DOHH2 (cell line): ENCODE measurements around the gene NRCAM.

Source experiments
- H3F3A ChIP-seq: fragments of 200-600 bp; sonication (generic), shearing (Covaris generic); 2 replicates; pipeline ENCODE4 v1.6.0; 2016; ENCODE audit warnings: antibody characterized with exemption, mild to moderate bottlenecking; ENCODE audit not compliant: control insufficient read depth, insufficient read depth
- H3K27ac ChIP-seq: fragments of 200-600 bp; sonication (generic); 2 replicates; pipeline ENCODE4 v1.5.1; 2014; ENCODE audit warnings: low read depth, mild to moderate bottlenecking, low read length, moderate library complexity
- H3K27me3 ChIP-seq: fragments of 200-600 bp; sonication (generic); 2 replicates; pipeline ENCODE4 v1.6.1; 2014; ENCODE audit warnings: mild to moderate bottlenecking, low read length, mixed read lengths; ENCODE audit not compliant: control insufficient read depth
- H3K36me3 ChIP-seq: fragments of 200-600 bp; sonication (generic); 2 replicates; pipeline ENCODE4 v1.6.1; 2014; ENCODE audit warnings: mild to moderate bottlenecking, low read length, moderate library complexity, mixed read lengths; ENCODE audit not compliant: control insufficient read depth
- H3K4me1 ChIP-seq: fragments of 200-600 bp; sonication (generic); 2 replicates; pipeline ENCODE4 v1.6.1; 2014; ENCODE audit warnings: mild to moderate bottlenecking, low read length, mixed read lengths; ENCODE audit not compliant: control insufficient read depth
- H3K4me2 ChIP-seq: fragments of 200-600 bp; sonication (generic); 2 replicates; pipeline ENCODE4 v1.6.0; 2014; ENCODE audit warnings: mild to moderate bottlenecking, low read length, moderate library complexity
- H3K4me3 ChIP-seq: fragments of 200-600 bp; sonication (generic); 2 replicates; pipeline ENCODE4 v1.5.1; 2014; ENCODE audit warnings: mild to moderate bottlenecking, low read length, mixed read lengths
- H3K79me2 ChIP-seq: fragments of 200-600 bp; sonication (generic); 2 replicates; pipeline ENCODE4 v1.6.1; 2014; ENCODE audit warnings: mild to moderate bottlenecking, low read length, mixed read lengths; ENCODE audit not compliant: control insufficient read depth
- H3K9me2 ChIP-seq: fragments of 200-600 bp; sonication (generic); replicated peaks from 2 replicates; pipeline ENCODE4 v1.6.1; 2014; ENCODE audit warnings: mild to moderate bottlenecking, low read length, mixed read lengths; ENCODE audit not compliant: control insufficient read depth
- H3K9me3 ChIP-seq: fragments of 200-600 bp; sonication (generic); 2 replicates; pipeline ENCODE4 v1.6.1; 2014; ENCODE audit warnings: antibody characterized with exemption, low read length, mixed read lengths; ENCODE audit not compliant: control insufficient read depth, insufficient read depth
- H4K20me1 ChIP-seq: fragments of 200-600 bp; sonication (generic); 2 replicates; pipeline ENCODE4 v1.6.0; 2014; ENCODE audit warnings: low read depth, mild to moderate bottlenecking, antibody characterized with exemption, low read length, moderate library complexity; ENCODE audit not compliant: control insufficient read depth, insufficient read depth
- EZH2phosphoT487 ChIP-seq: fragments of 200-600 bp; sonication (generic); IDR thresholded peaks from 2 replicates; pipeline ENCODE4 v1.6.1; 2017; ENCODE audit warnings: borderline replicate concordance, mild to moderate bottlenecking, antibody characterized with exemption, low read length, moderate library complexity, mixed read lengths
- TF ChIP-seq, protein P1 (sequence below): fragments of 200-600 bp; sonication (generic); IDR thresholded peaks from one replicate; pipeline ENCODE4 v1.5.1; 2014; ENCODE audit warnings: antibody characterized with exemption, mild to moderate bottlenecking, low read depth, low read length; ENCODE audit not compliant: poor library complexity, severe bottlenecking

NRCAM gene

DNA sequence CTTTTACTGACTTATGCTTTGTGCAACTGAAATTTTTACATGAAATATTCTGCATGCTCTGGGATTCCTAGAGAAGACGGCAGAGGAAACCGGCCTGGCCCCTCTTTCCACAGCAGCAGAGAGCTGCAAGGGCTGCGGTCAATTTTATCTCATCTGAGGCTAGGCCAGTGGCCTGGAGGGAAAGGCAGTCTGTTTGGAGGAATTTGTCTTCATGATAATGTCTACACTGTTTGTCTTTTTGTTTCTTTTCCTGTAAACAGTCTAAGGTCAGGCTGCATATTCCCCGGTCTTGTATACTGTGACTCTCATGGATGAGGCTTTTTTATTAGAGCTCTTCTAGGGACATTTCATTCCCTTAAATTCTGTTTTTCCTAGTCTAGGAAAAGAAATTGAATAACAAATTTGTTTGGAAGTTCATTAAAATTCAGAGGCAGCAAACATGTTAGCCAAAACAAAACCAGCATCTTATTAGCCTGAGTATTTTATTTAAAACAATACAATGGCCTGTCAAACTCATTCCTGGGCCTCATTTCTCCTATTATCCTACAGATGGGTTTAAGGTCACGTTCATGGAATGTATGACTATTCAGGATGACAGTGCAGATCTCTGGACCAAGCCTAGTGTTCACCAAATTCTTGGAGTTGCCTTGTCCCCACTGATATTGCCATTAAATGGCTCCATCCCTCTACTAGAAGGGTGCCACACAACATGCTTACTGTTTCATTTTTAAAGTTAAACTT, 352.5 kb downstream of the NRCAM start:
- H3K9me2 ChIP-seq: no peaks in the 10 kb centered on the region
- H3K27ac ChIP-seq: no peak overlapping the region
- H3K9me3 ChIP-seq: no peaks in the 10 kb centered on the region
- no peak for TF ChIP-seq EZH2phosphoT487
- TF ChIP-seq, protein P1, sequence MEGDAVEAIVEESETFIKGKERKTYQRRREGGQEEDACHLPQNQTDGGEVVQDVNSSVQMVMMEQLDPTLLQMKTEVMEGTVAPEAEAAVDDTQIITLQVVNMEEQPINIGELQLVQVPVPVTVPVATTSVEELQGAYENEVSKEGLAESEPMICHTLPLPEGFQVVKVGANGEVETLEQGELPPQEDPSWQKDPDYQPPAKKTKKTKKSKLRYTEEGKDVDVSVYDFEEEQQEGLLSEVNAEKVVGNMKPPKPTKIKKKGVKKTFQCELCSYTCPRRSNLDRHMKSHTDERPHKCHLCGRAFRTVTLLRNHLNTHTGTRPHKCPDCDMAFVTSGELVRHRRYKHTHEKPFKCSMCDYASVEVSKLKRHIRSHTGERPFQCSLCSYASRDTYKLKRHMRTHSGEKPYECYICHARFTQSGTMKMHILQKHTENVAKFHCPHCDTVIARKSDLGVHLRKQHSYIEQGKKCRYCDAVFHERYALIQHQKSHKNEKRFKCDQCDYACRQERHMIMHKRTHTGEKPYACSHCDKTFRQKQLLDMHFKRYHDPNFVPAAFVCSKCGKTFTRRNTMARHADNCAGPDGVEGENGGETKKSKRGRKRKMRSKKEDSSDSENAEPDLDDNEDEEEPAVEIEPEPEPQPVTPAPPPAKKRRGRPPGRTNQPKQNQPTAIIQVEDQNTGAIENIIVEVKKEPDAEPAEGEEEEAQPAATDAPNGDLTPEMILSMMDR: no peak
- no peaks in the 10 kb centered on the region for H3K4me1 ChIP-seq
- no peaks in the 10 kb centered on the region for H3K79me2 ChIP-seq
- H3K4me2 ChIP-seq: no peak overlapping the region
- no peak overlapping the region for H3K4me3 ChIP-seq
- no peaks in the 10 kb centered on the region for H3F3A ChIP-seq
- peaks cover 15% of the 10 kb centered on the region; the same call in 1 of the 2 replicates for H3K27me3 ChIP-seq
- H4K20me1 ChIP-seq: no peaks in the 10 kb centered on the region
- H3K36me3 ChIP-seq: no peaks in the 10 kb centered on the region

DNA sequence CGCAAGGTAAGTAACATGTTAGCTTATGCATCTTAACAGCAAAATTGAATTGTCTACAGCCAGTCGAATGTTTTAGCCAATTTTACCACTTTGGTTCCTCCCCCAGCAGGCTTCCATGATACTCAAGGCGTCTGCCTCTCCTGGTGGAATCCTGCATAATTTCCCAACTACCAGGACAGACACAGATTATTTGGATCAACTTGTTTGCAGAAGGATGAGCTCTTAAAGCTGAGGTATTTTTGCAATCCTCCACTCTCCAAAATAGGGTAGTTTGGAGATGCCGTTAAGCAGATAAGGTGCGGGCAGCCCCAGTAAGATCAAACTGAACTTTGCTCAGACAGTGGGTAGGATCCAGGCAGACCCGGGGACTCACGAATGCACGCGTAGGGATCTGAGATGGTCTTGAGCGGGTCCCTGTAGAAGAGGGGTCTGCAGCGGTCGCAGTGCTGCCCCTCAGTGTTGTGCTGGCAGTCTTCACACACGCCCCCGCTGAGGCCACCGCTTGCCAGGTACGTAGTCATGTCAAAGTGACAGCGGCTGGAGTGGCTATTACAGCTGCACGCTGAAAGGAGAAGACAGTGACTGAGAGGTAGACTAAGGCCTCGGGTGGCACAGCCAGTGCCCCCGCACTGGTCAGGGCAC, 353.4 kb downstream of the NRCAM start:
- H3K27ac ChIP-seq: no peak overlapping the region
- no peak for TF ChIP-seq EZH2phosphoT487
- TF ChIP-seq, protein P1: no peak
- H3K36me3 ChIP-seq: no peaks in the 10 kb centered on the region
- no peaks in the 10 kb centered on the region for H3F3A ChIP-seq
- H3K9me3 ChIP-seq: no peaks in the 10 kb centered on the region
- no peaks in the 10 kb centered on the region for H3K9me2 ChIP-seq
- H3K27me3 ChIP-seq: peaks cover 15% of the 10 kb centered on the region; the same call in 1 of the 2 replicates
- no peaks in the 10 kb centered on the region for H3K4me1 ChIP-seq
- no peaks in the 10 kb centered on the region for H3K79me2 ChIP-seq
- no peaks in the 10 kb centered on the region for H4K20me1 ChIP-seq
- no peak overlapping the region for H3K4me2 ChIP-seq
- no peak overlapping the region for H3K4me3 ChIP-seq

DNA sequence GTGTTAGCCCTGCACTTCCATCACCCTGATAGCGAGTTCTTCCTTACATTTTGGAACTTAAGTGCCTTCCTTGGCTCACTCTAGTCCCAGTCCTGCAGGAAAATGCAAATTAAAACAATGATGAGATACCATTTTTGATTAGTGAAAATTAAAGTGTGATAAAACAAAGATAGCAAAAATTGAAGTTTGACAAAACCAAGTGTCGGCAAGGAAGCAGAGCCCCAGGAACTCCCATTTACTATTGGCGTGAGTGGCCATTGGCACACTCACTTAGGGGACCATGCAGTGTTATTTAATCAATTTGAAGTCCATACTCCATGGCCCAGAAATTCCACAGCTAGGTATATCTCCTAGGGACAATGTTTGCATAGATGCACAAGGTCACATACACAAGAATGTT, 354.5 kb downstream of the NRCAM start:
- Histone ChIP-seq H3K9me3 (no peaks in the 10 kb centered on the region), H3K4me2 (no peak overlapping the region), H3K9me2 (no peaks in the 10 kb centered on the region), H3K4me1 (no peaks in the 10 kb centered on the region), H3K36me3 (no peaks in the 10 kb centered on the region), H3K79me2 (no peaks in the 10 kb centered on the region), H3F3A (no peaks in the 10 kb centered on the region), H3K27ac (no peak overlapping the region), H4K20me1 (no peaks in the 10 kb centered on the region), H3K27me3 (peaks cover 11% of the 10 kb centered on the region; the same call in 1 of the 2 replicates), H3K4me3 (no peak overlapping the region)
- no peak for TF ChIP-seq EZH2phosphoT487
- TF ChIP-seq, protein P1: no peak
